Loucy (cell line): ENCODE results near the gene FGF22.
"Not testable (repeated sequence)": the region's sequence is repeated elsewhere in the genome, so short reads cannot be mapped to it uniquely, and the experiment has no call there.

Source experiments
- H2AFZ ChIP-seq: fragments of 200-600 bp; sonication (generic); 2 replicates; pipeline ENCODE4 v1.6.0; 2016; ENCODE audit warnings: antibody characterized with exemption, mild to moderate bottlenecking, low read length, moderate library complexity
- H3F3A ChIP-seq: fragments of 200-600 bp; 2 replicates; pipeline ENCODE4 v1.6.0; 2016; ENCODE audit warnings: antibody characterized with exemption, low read depth, mild to moderate bottlenecking
- H3K27me3 ChIP-seq: fragments of 200-600 bp; sonication (generic); 2 replicates; pipeline ENCODE4 v1.6.1; 2014; ENCODE audit warnings: low read length, mild to moderate bottlenecking; ENCODE audit not compliant: insufficient read depth, poor library complexity, severe bottlenecking
- H3K36me3 ChIP-seq: fragments of 200-600 bp; sonication (generic); 2 replicates; pipeline ENCODE4 v1.6.1; 2016; ENCODE audit warnings: low read length; ENCODE audit not compliant: insufficient read depth
- H3K4me1 ChIP-seq: fragments of 200-600 bp; sonication (generic); 2 replicates; pipeline ENCODE4 v1.5.1; 2014; ENCODE audit warnings: low read length, mild to moderate bottlenecking; ENCODE audit not compliant: insufficient read depth, poor library complexity, severe bottlenecking
- H3K4me2 ChIP-seq: fragments of 200-600 bp; sonication (generic); 2 replicates; pipeline ENCODE4 v1.6.0; 2014; ENCODE audit warnings: antibody characterized with exemption, low read length, low read depth, mild to moderate bottlenecking; ENCODE audit not compliant: poor library complexity, severe bottlenecking
- H3K4me3 ChIP-seq: fragments of 200-600 bp; sonication (generic); 2 replicates; pipeline ENCODE4 v1.5.1; 2014; ENCODE audit warnings: low read length, mild to moderate bottlenecking, mixed read lengths; ENCODE audit not compliant: poor library complexity, severe bottlenecking
- H3K79me2 ChIP-seq: fragments of 200-600 bp; sonication (generic); 2 replicates; pipeline ENCODE4 v1.6.1; 2014; ENCODE audit warnings: low read length; ENCODE audit not compliant: insufficient read depth
- H3K9ac ChIP-seq: fragments of 200-600 bp; sonication (generic); 2 replicates; pipeline ENCODE4 v1.6.0; 2014; ENCODE audit warnings: mild to moderate bottlenecking, low read depth, low read length, moderate library complexity; ENCODE audit not compliant: poor library complexity, severe bottlenecking
- H3K9me2 ChIP-seq: fragments of 200-600 bp; sonication (generic); replicated peaks from 2 replicates; pipeline ENCODE4 v1.6.1; 2016; ENCODE audit warnings: low read depth, low read length, mixed read lengths
- H3K9me3 ChIP-seq: fragments of 200-600 bp; sonication (generic); 2 replicates; pipeline ENCODE4 v1.6.1; 2014; ENCODE audit warnings: mild to moderate bottlenecking, antibody characterized with exemption, low read length, low read depth; ENCODE audit not compliant: insufficient read depth
- H4K20me1 ChIP-seq: fragments of 200-600 bp; sonication (generic); 2 replicates; pipeline ENCODE4 v1.6.0; 2014; ENCODE audit warnings: antibody characterized with exemption, low read length, mild to moderate bottlenecking; ENCODE audit not compliant: insufficient read depth, poor library complexity, severe bottlenecking
- EZH2phosphoT487 ChIP-seq: fragments of 200-600 bp; IDR thresholded peaks from 2 replicates; pipeline ENCODE4 v1.6.1; 2018; ENCODE audit warnings: antibody characterized with exemption, mild to moderate bottlenecking, moderate library complexity, borderline replicate concordance
- TF ChIP-seq, protein P1 (sequence below): fragments of 200-600 bp; sonication (generic); conservative IDR thresholded peaks from 2 replicates; pipeline ENCODE4 v1.5.1; 2014; ENCODE audit warnings: mild to moderate bottlenecking, antibody characterized with exemption, low read length

FGF22 gene

DNA sequence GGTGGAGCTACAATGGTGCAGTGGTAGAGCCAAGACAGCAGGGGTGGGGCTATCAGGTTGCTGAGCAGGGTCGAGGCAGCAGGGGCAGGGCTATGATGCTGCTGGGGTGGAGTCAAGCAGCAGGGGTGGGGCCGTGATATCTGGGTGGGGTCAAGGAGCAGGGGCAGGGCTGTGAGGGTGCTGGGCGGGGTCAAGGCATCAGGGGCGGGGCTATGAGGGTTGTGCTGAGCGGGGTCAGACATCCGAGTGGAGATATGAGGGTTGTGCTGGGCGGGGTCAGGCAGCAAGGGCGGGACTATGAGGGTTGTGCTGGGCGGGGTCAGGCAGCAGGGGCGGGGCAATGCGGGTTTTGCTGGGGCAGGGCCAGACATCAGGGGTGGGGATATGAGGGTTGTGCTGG, 35.3 kb upstream of the FGF22 start:
- H3K79me2 ChIP-seq, result no peaks in the 10 kb centered on the region
- no peaks in the 10 kb centered on the region for H3K9me2 ChIP-seq
- H2AFZ ChIP-seq, result no peak overlapping the region
- no peaks in the 10 kb centered on the region for H4K20me1 ChIP-seq
- H3K4me3 ChIP-seq, result no peak overlapping the region
- H3K4me2 ChIP-seq, result no peak overlapping the region
- H3K9ac ChIP-seq, result no peak overlapping the region
- H3K27me3 ChIP-seq, result no peaks in the 10 kb centered on the region
- TF ChIP-seq, protein P1, sequence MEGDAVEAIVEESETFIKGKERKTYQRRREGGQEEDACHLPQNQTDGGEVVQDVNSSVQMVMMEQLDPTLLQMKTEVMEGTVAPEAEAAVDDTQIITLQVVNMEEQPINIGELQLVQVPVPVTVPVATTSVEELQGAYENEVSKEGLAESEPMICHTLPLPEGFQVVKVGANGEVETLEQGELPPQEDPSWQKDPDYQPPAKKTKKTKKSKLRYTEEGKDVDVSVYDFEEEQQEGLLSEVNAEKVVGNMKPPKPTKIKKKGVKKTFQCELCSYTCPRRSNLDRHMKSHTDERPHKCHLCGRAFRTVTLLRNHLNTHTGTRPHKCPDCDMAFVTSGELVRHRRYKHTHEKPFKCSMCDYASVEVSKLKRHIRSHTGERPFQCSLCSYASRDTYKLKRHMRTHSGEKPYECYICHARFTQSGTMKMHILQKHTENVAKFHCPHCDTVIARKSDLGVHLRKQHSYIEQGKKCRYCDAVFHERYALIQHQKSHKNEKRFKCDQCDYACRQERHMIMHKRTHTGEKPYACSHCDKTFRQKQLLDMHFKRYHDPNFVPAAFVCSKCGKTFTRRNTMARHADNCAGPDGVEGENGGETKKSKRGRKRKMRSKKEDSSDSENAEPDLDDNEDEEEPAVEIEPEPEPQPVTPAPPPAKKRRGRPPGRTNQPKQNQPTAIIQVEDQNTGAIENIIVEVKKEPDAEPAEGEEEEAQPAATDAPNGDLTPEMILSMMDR, result no peak
- no peak for TF ChIP-seq EZH2phosphoT487
- no peaks in the 10 kb centered on the region for H3K4me1 ChIP-seq
- no peaks in the 10 kb centered on the region for H3K36me3 ChIP-seq
- H3K9me3 ChIP-seq, result no peaks in the 10 kb centered on the region
- H3F3A ChIP-seq, result no peaks in the 10 kb centered on the region

DNA sequence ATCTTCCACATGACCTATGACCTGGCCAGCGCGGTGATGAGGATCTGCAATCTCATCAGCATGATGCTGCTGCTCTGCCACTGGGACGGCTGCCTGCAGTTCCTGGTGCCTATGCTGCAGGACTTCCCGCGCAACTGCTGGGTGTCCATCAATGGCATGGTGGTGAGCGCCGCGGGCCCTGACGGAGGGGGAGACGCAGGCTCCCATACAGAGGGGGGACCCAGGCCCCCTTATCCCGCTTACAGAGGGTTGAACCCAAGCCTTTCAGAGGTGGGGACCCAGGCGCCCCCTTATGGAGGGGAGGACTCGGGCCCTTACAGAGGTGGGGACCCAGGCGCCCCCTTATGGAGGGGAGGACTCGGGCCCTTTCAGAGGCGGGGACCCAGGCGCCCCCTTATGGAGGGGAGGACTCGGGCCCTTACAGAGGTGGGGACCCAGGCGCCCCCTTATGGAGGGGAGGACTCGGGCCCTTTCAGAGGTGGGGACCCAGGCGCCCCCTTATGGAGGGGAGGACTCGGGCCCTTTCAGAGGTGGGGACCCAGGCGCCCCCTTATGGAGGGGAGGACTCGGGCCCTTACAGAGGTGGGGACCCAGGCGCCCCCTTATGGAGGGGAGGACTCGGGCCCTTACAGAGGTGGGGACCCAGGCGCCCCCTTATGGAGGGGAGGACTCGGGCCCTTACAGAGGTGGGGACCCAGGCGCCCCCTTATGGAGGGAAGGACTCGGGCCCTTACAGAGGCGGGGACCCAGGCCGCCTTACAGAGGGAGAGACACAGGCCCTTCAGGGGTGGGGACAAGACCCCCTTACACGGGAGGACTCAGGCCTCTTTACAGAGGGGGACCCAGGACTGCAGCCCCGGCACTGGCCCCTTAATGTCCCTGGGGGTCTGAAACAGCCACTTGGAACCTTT, 34.4 kb upstream of the FGF22 start:
- not testable (repeated sequence) for H3K9me2 ChIP-seq, H3K4me3 ChIP-seq, H3K4me2 ChIP-seq, H3K9ac ChIP-seq, H3K4me1 ChIP-seq, H3K79me2 ChIP-seq, H3K27me3 ChIP-seq, H3K36me3 ChIP-seq, H3F3A ChIP-seq, H3K9me3 ChIP-seq, H4K20me1 ChIP-seq, H2AFZ ChIP-seq
- TF ChIP-seq, protein P1, result peak; percentile 55

DNA sequence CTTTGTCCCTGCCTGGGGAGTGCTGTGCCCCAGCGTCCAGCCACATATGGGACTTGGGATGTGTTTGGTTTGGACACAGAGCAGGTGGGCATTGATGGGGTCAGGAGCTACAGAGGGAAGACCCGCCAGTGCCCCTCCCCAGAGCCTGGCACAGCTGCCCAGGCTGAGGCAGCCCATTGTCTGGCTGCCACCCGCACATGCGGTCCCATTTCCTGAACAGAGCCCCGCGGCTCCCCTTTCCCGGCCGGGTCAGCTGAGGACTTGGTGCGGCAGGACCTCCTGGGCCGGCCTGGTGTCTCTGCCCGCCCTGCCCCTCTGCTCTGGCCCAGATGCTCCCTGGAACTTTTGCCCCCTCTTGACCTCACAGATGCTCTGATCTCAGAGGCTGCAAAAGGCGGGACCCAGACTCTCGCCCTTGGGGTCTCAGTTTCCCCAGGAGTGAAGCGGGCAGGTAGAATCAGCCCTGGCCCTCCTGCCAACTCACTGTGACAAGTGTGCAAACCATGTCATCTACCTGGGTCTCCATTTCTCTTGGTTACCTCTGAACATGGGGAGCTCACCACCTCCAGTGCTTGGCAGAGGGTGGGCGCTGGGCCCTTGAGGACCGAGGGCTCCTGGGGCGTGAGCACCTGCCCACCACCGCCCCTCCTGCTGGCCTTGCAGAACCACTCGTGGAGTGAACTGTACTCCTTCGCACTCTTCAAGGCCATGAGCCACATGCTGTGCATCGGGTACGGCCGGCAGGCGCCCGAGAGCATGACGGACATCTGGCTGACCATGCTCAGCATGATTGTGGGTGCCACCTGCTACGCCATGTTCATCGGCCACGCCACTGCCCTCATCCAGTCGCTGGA, 32.2 kb upstream of the FGF22 start:
- H3K9me2 ChIP-seq, result no peaks in the 10 kb centered on the region
- no peak overlapping the region for H3K4me2 ChIP-seq
- no peaks in the 10 kb centered on the region for H3F3A ChIP-seq
- H3K9me3 ChIP-seq, result no peaks in the 10 kb centered on the region
- H3K9ac ChIP-seq, result no peak overlapping the region
- H3K4me3 ChIP-seq, result no peak overlapping the region
- no peaks in the 10 kb centered on the region for H3K27me3 ChIP-seq
- H4K20me1 ChIP-seq, result no peaks in the 10 kb centered on the region
- no peaks in the 10 kb centered on the region for H3K36me3 ChIP-seq
- no peaks in the 10 kb centered on the region for H3K79me2 ChIP-seq
- TF ChIP-seq, protein P1, result no peak
- TF ChIP-seq EZH2phosphoT487, result no peak
- no peaks in the 10 kb centered on the region for H3K4me1 ChIP-seq
- no peak overlapping the region for H2AFZ ChIP-seq
